IMR-90 (cell line): ENCODE data around the gene NCR2. TPM values are rescaled to one million over a fixed set of nuclear protein-coding genes. Genes with fewer than 3 reads are reported as not detected.

ENCODE experiments used
- ATAC-seq: fragments of 200-7000 bp; cut with Tn5 transposase; 2 replicates; pipeline ENCODE4 v1.9.1; 2020; ENCODE audit warnings: low read depth, mild to moderate bottlenecking, moderate library complexity
- BruUV-seq: library from RNA; stranded (reverse); fragments of 400-500 nt; replicated peaks from 2 replicates; lab custom pipeline; 2021; lab: Mats Ljungman, UMichigan
- CTCF ChIA-PET: fragments of 300-600 bp; formaldehyde crosslinking; extraction: SDS; loops from one replicate; lab custom pipeline; 2021; ENCODE audit warnings: antibody characterized with exemption; lab: Yijun Ruan, JAX
- POLR2A ChIA-PET: fragments of 300-600 bp; sonication (Branson Sonifier 250); formaldehyde crosslinking; loops from one replicate; lab custom pipeline; 2022; ENCODE audit warnings: antibody characterized with exemption; ENCODE audit not compliant: unreplicated experiment; lab: Charles Lee
- DNase-seq: peaks from one replicate; pipeline ENCODE4 v3.0.0; 2013
- H2AFZ ChIP-seq: replicated peaks from 2 replicates; pipeline ENCODE3; 2013; ENCODE audit warnings: low read length, mild to moderate bottlenecking; ENCODE audit not compliant: poor library complexity
- H2AK5ac ChIP-seq: 2 replicates; pipeline ENCODE4 v1.6.1; 2013; ENCODE audit warnings: low read depth, low read length, inconsistent platforms
- H2AK9ac ChIP-seq: replicated peaks from 2 replicates; pipeline ENCODE3; 2013; ENCODE audit warnings: mild to moderate bottlenecking, low read depth, low read length, moderate library complexity; ENCODE audit not compliant: poor library complexity
- H2BK120ac ChIP-seq: 2 replicates; pipeline ENCODE4 v1.6.1; 2013; ENCODE audit warnings: low read depth, low read length, inconsistent platforms
- H2BK15ac ChIP-seq: 3 replicates; pipeline ENCODE4 v1.6.1; 2013; ENCODE audit warnings: low read depth, low read length, inconsistent platforms
- H2BK20ac ChIP-seq: 2 replicates; pipeline ENCODE4 v1.6.1; 2013; ENCODE audit warnings: low read depth, mild to moderate bottlenecking, inconsistent platforms, low read length, moderate library complexity
- H2BK5ac ChIP-seq: 2 replicates; pipeline ENCODE4 v1.6.1; 2013; ENCODE audit warnings: mild to moderate bottlenecking, low read depth, low read length, inconsistent platforms; ENCODE audit not compliant: poor library complexity, severe bottlenecking
- H3K14ac ChIP-seq: replicated peaks from 2 replicates; pipeline ENCODE4 v1.6.1; 2013; ENCODE audit warnings: low read depth, low read length, inconsistent platforms
- H3K18ac ChIP-seq: 2 replicates; pipeline ENCODE4 v1.6.1; 2013; ENCODE audit warnings: low read depth, low read length, control low read depth
- H3K23ac ChIP-seq: 2 replicates; pipeline ENCODE4 v1.6.1; 2013; ENCODE audit warnings: low read depth, low read length, inconsistent platforms
- H3K27ac ChIP-seq: 2 replicates; pipeline ENCODE4 v1.5.1; 2013; ENCODE audit warnings: mild to moderate bottlenecking, control low read depth, low read length; ENCODE audit not compliant: insufficient read depth
- H3K27me3 ChIP-seq: 2 replicates; pipeline ENCODE4 v1.6.1; 2013; ENCODE audit warnings: low read length; ENCODE audit not compliant: control insufficient read depth, insufficient read depth
- H3K36me3 ChIP-seq: 2 replicates; pipeline ENCODE4 v1.6.1; 2013; ENCODE audit warnings: low read length, mixed read lengths; ENCODE audit not compliant: control insufficient read depth, insufficient read depth
- H3K4ac ChIP-seq: 2 replicates; pipeline ENCODE4 v1.6.1; 2013; ENCODE audit warnings: low read depth, low read length, inconsistent platforms
- H3K4me1 ChIP-seq: 2 replicates; pipeline ENCODE4 v1.6.1; 2013; ENCODE audit warnings: low read length, mixed read lengths; ENCODE audit not compliant: control insufficient read depth, insufficient read depth
- H3K4me2 ChIP-seq: 2 replicates; pipeline ENCODE4 v1.6.1; 2013; ENCODE audit warnings: low read depth, mild to moderate bottlenecking, control low read depth, low read length, moderate library complexity
- H3K4me3 ChIP-seq: 2 replicates; pipeline ENCODE4 v1.5.1; 2013; ENCODE audit warnings: low read depth, mild to moderate bottlenecking, control low read depth, low read length, moderate library complexity; ENCODE audit not compliant: insufficient read depth
- H3K56ac ChIP-seq: 2 replicates; pipeline ENCODE4 v1.6.1; 2013; ENCODE audit warnings: low read length, inconsistent platforms; ENCODE audit not compliant: insufficient read depth; ENCODE audit errors: extremely low read depth
- H3K79me1 ChIP-seq, 2 experiments: 2 replicates each; pipeline ENCODE4 v1.6.1; 2013; ENCODE audit warnings: low read length in 2 of 2, inconsistent platforms in 1 of 2, low read depth in 1 of 2
- H3K9ac ChIP-seq: 2 replicates; pipeline ENCODE4 v1.6.1; 2013; ENCODE audit warnings: low read depth, low read length, control low read depth
- H3K9me1 ChIP-seq: 2 replicates; pipeline ENCODE4 v1.6.1; 2013; ENCODE audit warnings: low read length, inconsistent platforms; ENCODE audit not compliant: insufficient read depth
- H3K9me3 ChIP-seq: 2 replicates; pipeline ENCODE4 v1.6.1; 2013; ENCODE audit warnings: low read length; ENCODE audit not compliant: control insufficient read depth, insufficient read depth
- H4K20me1 ChIP-seq: 2 replicates; pipeline ENCODE4 v1.6.1; 2013; ENCODE audit warnings: low read length, inconsistent platforms; ENCODE audit not compliant: insufficient read depth
- H4K5ac ChIP-seq: 2 replicates; pipeline ENCODE4 v1.6.1; 2013; ENCODE audit warnings: mild to moderate bottlenecking, low read depth, low read length, control low read depth
- H4K8ac ChIP-seq, 2 experiments: 2 replicates each; pipeline ENCODE4 v1.6.1; 2013; ENCODE audit warnings: low read depth in 2 of 2, low read length in 2 of 2, control low read depth in 1 of 2, inconsistent platforms in 1 of 2
- H4K91ac ChIP-seq: 2 replicates; pipeline ENCODE4 v1.6.1; 2013; ENCODE audit warnings: low read depth, low read length, inconsistent platforms; ENCODE audit not compliant: insufficient read depth
- CEBPB ChIP-seq: IDR thresholded peaks from 2 replicates; pipeline ENCODE4 v1.6.1; 2012; ENCODE audit warnings: low read depth, low read length, improper control_type of control experiment
- FOS ChIP-seq: fragments of 150-350 bp; IDR thresholded peaks from 2 replicates; pipeline ENCODE4 v1.6.1; 2016; ENCODE audit warnings: low read depth, low read length
- NFE2L2 ChIP-seq: fragments of 150-350 bp; IDR thresholded peaks from 2 replicates; pipeline ENCODE4 v1.6.1; 2016; ENCODE audit warnings: low read depth, mild to moderate bottlenecking, low read length
- RFX5 ChIP-seq: IDR thresholded peaks from 2 replicates; pipeline ENCODE4 v1.8.0; 2012; ENCODE audit warnings: low read depth, mild to moderate bottlenecking, low read length, moderate library complexity
- WGBS, 2 experiments: methylation state at CpG; one replicate each; pipeline versions ENCODE4 v1.1.5 to v1.1.7; 2013; ENCODE audit warnings: missing lambda C conversion rate in 2 of 2; ENCODE audit not compliant: insufficient read length in 1 of 2; ENCODE audit errors: extremely low coverage in 2 of 2; 5-methylcytosine and 5-hydroxymethylcytosine counted together
- dilution Hi-C: fragments of 300-500 bp; cut with HindIII; formaldehyde crosslinking; loops from one replicate; pipeline ENCODE4 v1.14.3; 2018; ENCODE audit warnings: low sequenced_read_pairs; ENCODE audit not compliant: unreplicated experiment
- in situ Hi-C: fragments of 300-500 bp; cut with MboI; formaldehyde crosslinking; loops from 3 replicates; pipeline ENCODE4 v1.14.3; 2019; ENCODE audit warnings: low sequenced_read_pairs, inconsistent platforms, mixed read lengths
- intact Hi-C: fragments of 100-400 bp; cut with micrococcal nuclease; formaldehyde crosslinking; loops from 2 replicates; pipeline ENCODE4 v1.10.0; 2022
- polyA plus RNA-seq, 3 experiments: library from polyadenylated mRNA; depleted of rRNA; stranded (reverse); fragments of >200 nt; gene quantifications; 2 replicates each; pipeline ENCODE4 v1.2.3, GENCODE V29; 2012; ENCODE audit warnings: low replicate concordance in 1 of 3
- total RNA-seq: library from RNA; depleted of rRNA; stranded (reverse); fragments of >200 nt; gene quantifications from 2 replicates; pipeline ENCODE4 v1.2.3, GENCODE V29; 2012
- TF ChIP-seq, protein P1 (sequence below): fragments of 150-350 bp; IDR thresholded peaks from 2 replicates; pipeline ENCODE4 v1.6.1; 2016; ENCODE audit warnings: low read depth, mild to moderate bottlenecking, low read length, moderate library complexity, borderline replicate concordance
- TF ChIP-seq, protein P2 (sequence below): fragments of 150-350 bp; IDR thresholded peaks from 2 replicates; pipeline ENCODE4 v1.6.1; 2017; ENCODE audit warnings: mild to moderate bottlenecking, antibody characterized with exemption, low read length, low read depth
- TF ChIP-seq, protein P3 (sequence below): conservative IDR thresholded peaks from 2 replicates; pipeline ENCODE4 v1.5.1; 2012; ENCODE audit warnings: mild to moderate bottlenecking, low read depth, low read length, improper control_type of control experiment

NCR2 gene
- total and polyA plus RNA-seq, 2 of the 4 experiments (the other 2 are of a cell fraction), result not detected

DNA sequence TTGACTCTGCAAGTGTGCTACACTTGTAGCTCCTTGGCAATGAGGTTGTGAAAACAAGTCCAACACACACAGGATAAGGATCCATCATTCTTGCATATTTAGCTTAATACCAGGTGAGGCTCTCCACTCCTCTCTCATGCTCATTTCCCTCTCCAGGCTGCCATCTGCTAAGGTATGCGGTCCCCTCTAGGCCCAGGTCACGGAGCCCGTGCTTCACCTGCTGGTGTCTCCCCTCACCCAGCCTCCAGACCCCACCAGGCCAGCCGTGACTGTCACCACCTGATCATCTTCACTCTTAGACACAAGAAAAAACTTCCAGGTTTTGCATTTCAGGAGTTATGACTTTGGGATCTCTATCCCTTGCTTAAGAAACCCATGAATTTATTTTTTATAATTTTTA lies 14.2 kb upstream of the NCR2 start:
- H3K4me2 ChIP-seq, result no peak overlapping the region
- H3K56ac ChIP-seq, result no peak overlapping the region
- H2BK5ac ChIP-seq, result no peak overlapping the region
- H4K8ac ChIP-seq, result no peak overlapping the region
- no peak overlapping the region for H3K27ac ChIP-seq
- no peaks in the 10 kb centered on the region for H3K9me1 ChIP-seq
- no peak overlapping the region; the same call in 1 of the 2 replicates for H3K23ac ChIP-seq
- no peak overlapping the region for H3K9ac ChIP-seq
- no peak for TF ChIP-seq RFX5
- no peak for TF ChIP-seq CEBPB
- TF ChIP-seq NFE2L2, result no peak
- TF ChIP-seq, protein P1, sequence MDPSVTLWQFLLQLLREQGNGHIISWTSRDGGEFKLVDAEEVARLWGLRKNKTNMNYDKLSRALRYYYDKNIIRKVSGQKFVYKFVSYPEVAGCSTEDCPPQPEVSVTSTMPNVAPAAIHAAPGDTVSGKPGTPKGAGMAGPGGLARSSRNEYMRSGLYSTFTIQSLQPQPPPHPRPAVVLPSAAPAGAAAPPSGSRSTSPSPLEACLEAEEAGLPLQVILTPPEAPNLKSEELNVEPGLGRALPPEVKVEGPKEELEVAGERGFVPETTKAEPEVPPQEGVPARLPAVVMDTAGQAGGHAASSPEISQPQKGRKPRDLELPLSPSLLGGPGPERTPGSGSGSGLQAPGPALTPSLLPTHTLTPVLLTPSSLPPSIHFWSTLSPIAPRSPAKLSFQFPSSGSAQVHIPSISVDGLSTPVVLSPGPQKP, result no peak
- TF ChIP-seq, protein P2, sequence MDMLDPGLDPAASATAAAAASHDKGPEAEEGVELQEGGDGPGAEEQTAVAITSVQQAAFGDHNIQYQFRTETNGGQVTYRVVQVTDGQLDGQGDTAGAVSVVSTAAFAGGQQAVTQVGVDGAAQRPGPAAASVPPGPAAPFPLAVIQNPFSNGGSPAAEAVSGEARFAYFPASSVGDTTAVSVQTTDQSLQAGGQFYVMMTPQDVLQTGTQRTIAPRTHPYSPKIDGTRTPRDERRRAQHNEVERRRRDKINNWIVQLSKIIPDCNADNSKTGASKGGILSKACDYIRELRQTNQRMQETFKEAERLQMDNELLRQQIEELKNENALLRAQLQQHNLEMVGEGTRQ, result no peak
- TF ChIP-seq, protein P3, sequence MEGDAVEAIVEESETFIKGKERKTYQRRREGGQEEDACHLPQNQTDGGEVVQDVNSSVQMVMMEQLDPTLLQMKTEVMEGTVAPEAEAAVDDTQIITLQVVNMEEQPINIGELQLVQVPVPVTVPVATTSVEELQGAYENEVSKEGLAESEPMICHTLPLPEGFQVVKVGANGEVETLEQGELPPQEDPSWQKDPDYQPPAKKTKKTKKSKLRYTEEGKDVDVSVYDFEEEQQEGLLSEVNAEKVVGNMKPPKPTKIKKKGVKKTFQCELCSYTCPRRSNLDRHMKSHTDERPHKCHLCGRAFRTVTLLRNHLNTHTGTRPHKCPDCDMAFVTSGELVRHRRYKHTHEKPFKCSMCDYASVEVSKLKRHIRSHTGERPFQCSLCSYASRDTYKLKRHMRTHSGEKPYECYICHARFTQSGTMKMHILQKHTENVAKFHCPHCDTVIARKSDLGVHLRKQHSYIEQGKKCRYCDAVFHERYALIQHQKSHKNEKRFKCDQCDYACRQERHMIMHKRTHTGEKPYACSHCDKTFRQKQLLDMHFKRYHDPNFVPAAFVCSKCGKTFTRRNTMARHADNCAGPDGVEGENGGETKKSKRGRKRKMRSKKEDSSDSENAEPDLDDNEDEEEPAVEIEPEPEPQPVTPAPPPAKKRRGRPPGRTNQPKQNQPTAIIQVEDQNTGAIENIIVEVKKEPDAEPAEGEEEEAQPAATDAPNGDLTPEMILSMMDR, result no peak
- TF ChIP-seq FOS, result no peak
- 0 out of 3 replicates have a peak overlapping the region, but pooled peaks have one; percentile 14 for H2BK15ac ChIP-seq
- dilution Hi-C loops (no loop called here), in situ Hi-C loops (no loop called here), intact Hi-C loops (no loop called here)
- peak overlapping the region; percentile 44 for H2BK20ac ChIP-seq
- ChIA-PET POLR2A (no interaction called here), CTCF (interaction anchor here (1.2 to 2.3 kb wide), 2 partner anchors 11 to 15 kb away, joined by 3 to 7 read pairs; no protein-coding TSS in a partner anchor)
- peak overlapping the region; percentile 63 for H4K91ac ChIP-seq
- BruUV-seq, result no TSS peak
- H3K14ac ChIP-seq, result no peak overlapping the region
- DNase-seq, result no peak
- H3K4me3 ChIP-seq, result no peak overlapping the region
- peak overlapping the region; percentile 41 for H3K4ac ChIP-seq
- peak overlapping the region; percentile 29 for H2AK5ac ChIP-seq
- H3K4me1 ChIP-seq, result no peaks in the 10 kb centered on the region
- no peaks in the 10 kb centered on the region for H3K36me3 ChIP-seq
- no peaks in the 10 kb centered on the region for H4K20me1 ChIP-seq
- no peaks in the 10 kb centered on the region for H3K9me3 ChIP-seq
- no peaks in the 10 kb centered on the region for H3K79me1 ChIP-seq
- H3K27me3 ChIP-seq, result peaks cover 23% of the 10 kb centered on the region
- 82% methylated on average over 3 of the region's 4 CpGs; no CpG with 5 or more reads in 1 of the 2 experiments for WGBS, 2 experiments
- no peak overlapping the region for H2AK9ac ChIP-seq
- H2AFZ ChIP-seq, result no peak overlapping the region
- H2BK120ac ChIP-seq, result peak overlapping the region; percentile 80
- H4K5ac ChIP-seq, result 0 out of 2 replicates have a peak overlapping the region, but pooled peaks have one; percentile 21
- peak overlapping the region; percentile 6; the same call in 1 of the 2 replicates for H3K18ac ChIP-seq
- no peak for ATAC-seq
